GM12874 (cell line): ENCODE data around the gene PGA3.

Experiments used
- TF ChIP-seq, protein P1 (sequence below): IDR thresholded peaks from 2 replicates; pipeline ENCODE4 v1.5.1; 2011; ENCODE audit warnings: low read depth, mild to moderate bottlenecking, control low read depth, low read length, moderate library complexity; ENCODE audit not compliant: insufficient read depth

The PGA3 gene

GRCh38 chr11:61168042-61168688 lies 35.1 kb upstream of the PGA3 start:
- TF ChIP-seq, protein P1, sequence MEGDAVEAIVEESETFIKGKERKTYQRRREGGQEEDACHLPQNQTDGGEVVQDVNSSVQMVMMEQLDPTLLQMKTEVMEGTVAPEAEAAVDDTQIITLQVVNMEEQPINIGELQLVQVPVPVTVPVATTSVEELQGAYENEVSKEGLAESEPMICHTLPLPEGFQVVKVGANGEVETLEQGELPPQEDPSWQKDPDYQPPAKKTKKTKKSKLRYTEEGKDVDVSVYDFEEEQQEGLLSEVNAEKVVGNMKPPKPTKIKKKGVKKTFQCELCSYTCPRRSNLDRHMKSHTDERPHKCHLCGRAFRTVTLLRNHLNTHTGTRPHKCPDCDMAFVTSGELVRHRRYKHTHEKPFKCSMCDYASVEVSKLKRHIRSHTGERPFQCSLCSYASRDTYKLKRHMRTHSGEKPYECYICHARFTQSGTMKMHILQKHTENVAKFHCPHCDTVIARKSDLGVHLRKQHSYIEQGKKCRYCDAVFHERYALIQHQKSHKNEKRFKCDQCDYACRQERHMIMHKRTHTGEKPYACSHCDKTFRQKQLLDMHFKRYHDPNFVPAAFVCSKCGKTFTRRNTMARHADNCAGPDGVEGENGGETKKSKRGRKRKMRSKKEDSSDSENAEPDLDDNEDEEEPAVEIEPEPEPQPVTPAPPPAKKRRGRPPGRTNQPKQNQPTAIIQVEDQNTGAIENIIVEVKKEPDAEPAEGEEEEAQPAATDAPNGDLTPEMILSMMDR: no peak

DNA sequence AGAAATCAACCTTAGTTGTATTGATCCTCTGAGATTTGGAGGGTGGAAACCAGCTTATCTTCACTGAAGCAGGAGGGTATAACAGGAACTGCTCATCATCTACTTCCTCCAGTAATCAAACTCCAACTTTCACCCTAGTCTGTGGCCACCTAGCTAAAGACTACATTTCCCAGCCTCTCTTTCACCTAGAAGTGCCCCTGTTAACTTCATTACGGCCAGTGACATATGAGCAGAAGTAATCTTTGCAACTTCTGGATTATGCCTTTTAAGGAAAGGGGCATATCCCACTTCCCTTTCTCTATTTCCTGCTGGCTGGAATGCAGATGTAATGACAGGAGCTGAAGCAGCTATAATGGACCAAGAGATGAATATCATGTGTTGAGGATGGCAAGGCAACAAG lies 34.5 kb upstream of the PGA3 start:
- TF ChIP-seq, protein P1: no peak

DNA sequence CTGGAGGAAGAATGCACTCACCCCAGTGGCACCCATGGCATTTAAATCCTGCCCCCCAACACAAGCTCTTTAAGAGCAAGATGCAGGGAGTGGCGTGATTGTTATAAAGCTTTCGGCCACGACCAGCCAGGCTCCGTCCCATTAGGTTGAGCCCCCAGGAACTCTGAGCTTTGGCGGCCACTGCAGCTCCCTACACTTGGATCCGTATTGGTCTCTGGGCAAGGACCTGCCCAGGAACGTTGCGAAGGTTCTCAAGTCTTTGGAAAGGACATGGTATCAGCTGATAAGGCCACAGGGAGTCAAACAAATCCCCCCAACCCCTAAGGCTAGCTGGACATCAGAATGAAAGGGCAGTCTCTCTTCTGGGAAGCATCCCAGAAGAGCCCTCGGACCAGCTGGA lies 32.7 kb upstream of the PGA3 start:
- TF ChIP-seq, protein P1: no peak

DNA sequence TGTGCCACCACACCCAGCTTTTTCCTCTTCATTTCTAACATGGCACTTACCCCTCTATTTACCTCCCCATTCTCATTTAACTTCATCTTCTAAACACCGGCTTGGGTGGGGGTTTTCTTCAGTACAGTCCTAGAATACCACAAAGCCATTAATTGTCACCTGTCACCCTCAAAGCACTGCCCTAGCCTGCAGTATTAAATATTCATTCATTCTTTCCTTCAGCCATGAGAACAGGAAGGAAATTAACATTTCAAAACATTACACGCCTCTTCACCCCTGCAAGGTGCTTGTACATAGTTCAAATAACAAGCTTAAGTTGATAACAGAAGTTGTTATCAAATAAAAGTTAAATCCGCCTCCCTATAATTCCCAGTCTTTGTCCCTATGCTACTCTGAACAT lies 31.4 kb upstream of the PGA3 start:
- TF ChIP-seq, protein P1: no peak

DNA sequence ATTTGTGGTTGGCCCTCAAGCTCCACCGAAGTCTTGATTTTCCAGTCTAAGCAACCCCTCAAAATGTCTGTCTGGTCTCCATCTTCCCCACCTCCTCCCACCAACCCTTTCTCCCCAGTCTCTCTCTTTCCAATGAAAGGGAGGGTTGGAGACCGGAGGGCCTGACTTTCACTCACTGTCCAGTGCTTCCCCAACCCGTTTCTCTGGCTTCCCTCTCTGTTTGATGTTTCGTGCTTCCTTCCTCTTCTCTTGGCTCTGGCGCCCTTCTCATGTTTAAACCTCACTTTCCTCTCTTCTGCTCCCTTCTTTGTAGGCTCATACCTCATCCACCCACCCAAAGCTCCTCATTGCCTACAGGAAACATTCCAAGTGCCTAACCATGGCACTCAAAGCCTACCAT lies 31.0 kb upstream of the PGA3 start:
- TF ChIP-seq, protein P1: no peak

DNA sequence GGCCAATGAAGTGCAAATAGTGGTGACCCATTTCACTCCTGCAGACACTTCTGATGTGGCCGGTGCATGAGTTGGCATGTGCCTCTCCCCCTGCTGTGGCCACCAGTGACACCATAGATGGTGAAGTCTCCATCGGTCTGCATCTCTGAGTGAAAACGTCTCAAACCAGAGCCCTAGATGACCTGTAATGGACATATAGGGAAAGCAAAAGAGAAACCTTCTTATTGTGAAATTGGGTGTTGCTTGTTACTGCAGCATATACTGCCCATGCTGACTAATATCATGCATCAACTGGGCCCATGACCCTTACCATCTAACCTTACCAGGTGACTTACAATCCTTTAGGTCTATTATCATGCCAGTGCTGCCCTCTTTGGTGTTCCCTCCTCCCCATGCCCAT lies 30.4 kb upstream of the PGA3 start:
- TF ChIP-seq, protein P1: no peak

GRCh38 chr11:61173456-61173855 lies 29.9 kb upstream of the PGA3 start:
- TF ChIP-seq, protein P1: 0 out of 2 replicates have a peak, but pooled peaks have one; percentile 17

DNA sequence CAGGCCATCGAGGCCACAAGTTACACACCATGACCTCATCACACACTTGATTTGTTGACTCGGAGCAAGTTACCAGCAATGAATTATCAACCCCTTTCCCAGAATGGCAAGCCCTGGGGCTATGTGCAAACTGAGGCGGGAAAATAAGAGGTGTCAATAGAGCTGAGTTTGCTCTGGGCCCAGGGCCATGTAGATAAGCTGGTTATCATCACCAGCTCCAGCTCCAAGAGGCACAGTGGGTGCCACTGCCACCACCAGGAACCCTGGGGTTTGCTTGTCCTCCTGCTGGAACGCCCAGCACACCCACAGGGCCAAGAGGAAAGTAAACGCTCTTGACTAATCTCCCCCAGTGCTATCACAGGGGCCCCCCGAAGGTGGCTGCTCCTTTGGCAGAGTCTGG lies 29.0 kb upstream of the PGA3 start:
- TF ChIP-seq, protein P1: no peak
